IgD-negative memory B cell (primary cell): ENCODE data around the gene MRPL21. TPM values are rescaled to one million over a fixed set of nuclear protein-coding genes. Genes with fewer than 3 reads are reported as not detected.
A peak's percentile ranks its signal among the peaks of the same experiment; 100 is the strongest.

Experiments
- H3K27ac Mint-ChIP-seq, 3 donors: one replicate each; pipeline ENCODE4 v1.8.0; 2020 to 2022; ENCODE audit warnings: mild to moderate bottlenecking in 3 of 3, mixed read lengths in 3 of 3, moderate library complexity in 1 of 3
- H3K27me3 Mint-ChIP-seq: one replicate; pipeline ENCODE4 v1.8.0; 2021; ENCODE audit warnings: mixed read lengths
- H3K36me3 Mint-ChIP-seq: one replicate; pipeline ENCODE4 v1.8.0; 2020; ENCODE audit warnings: mild to moderate bottlenecking, mixed read lengths
- H3K4me1 Mint-ChIP-seq, 3 donors: one replicate each; pipeline ENCODE4 v1.8.0; 2020 to 2022; ENCODE audit warnings: mixed read lengths in 3 of 3, mild to moderate bottlenecking in 1 of 3
- H3K4me3 Mint-ChIP-seq, 4 donors: one replicate each; pipeline ENCODE4 v1.8.0; 2020 to 2022; ENCODE audit warnings: mild to moderate bottlenecking in 4 of 4, mixed read lengths in 4 of 4, moderate library complexity in 3 of 4
- H3K9me3 Mint-ChIP-seq, 3 donors: one replicate each; pipeline ENCODE4 v1.8.0; 2020 to 2021; ENCODE audit warnings: mixed read lengths in 3 of 3, mild to moderate bottlenecking in 1 of 3
- polyA plus RNA-seq: library from polyadenylated mRNA; unstranded; fragments of 300-500 nt; fragmentation: Illumina TruSeq; gene quantifications from one replicate; pipeline ENCODE4 v1.2.3, GENCODE V29; 2021

MRPL21 gene
- polyA plus RNA-seq = 108 TPM

GRCh38 chr11:68903288-68904247 lies at the start of gene MRPL21, which contains the start of gene IGHMBP2:
Gene MRPL21 (minus strand): TSS chr11:68903832. CDS start chr11:68903810, 22 bp downstream.
Gene IGHMBP2 (plus strand): TSS chr11:68903891. CDS start chr11:68903953, 62 bp downstream.
- Mint-ChIP-seq H3K9me3 (no peaks in the 10 kb centered on the region), H3K27me3 (no peaks in the 10 kb centered on the region), H3K27ac (peak within 1 kb of the TSS; percentile 91 to 97 (median 93)), H3K4me3 (peak within 1 kb of the TSS; percentile 95 to 99 (median 97)), H3K4me1 (peaks cover 20 to 34% (median 24%) of the 10 kb centered on the region in 3 donors), H3K36me3 (peaks cover 6% of the 10 kb centered on the region)

- no peaks in the 10 kb centered on the region for H3K9me3 Mint-ChIP-seq
- H3K4me3 Mint-ChIP-seq = no peak overlapping the region
- peak overlapping the region in 1 of 3 donors; percentile 74 for H3K27ac Mint-ChIP-seq
- peaks cover 7% of the 10 kb centered on the region for H3K27me3 Mint-ChIP-seq
- H3K4me1 Mint-ChIP-seq = peaks cover 0 to 3% (median 2%) of the 10 kb centered on the region in 3 donors
- no peaks in the 10 kb centered on the region for H3K36me3 Mint-ChIP-seq
Observed at GRCh38 chr11:68950762-68951161, 47.1 kb upstream of the MRPL21 start.

GRCh38 chr11:68950270-68950669 lies 46.6 kb upstream of the MRPL21 start:
- Mint-ChIP-seq H3K27me3 (peaks cover 5% of the 10 kb centered on the region), H3K9me3 (no peaks in the 10 kb centered on the region), H3K4me3 (no peak overlapping the region), H3K36me3 (no peaks in the 10 kb centered on the region), H3K4me1 (peaks cover 0 to 1% (median 1%) of the 10 kb centered on the region in 3 donors), H3K27ac (no peak overlapping the region)

- Mint-ChIP-seq H3K4me3 (no peak overlapping the region), H3K27ac (no peak overlapping the region), H3K27me3 (no peaks in the 10 kb centered on the region), H3K4me1 (no peaks in the 10 kb centered on the region), H3K36me3 (no peaks in the 10 kb centered on the region), H3K9me3 (no peaks in the 10 kb centered on the region)
Observed at GRCh38 chr11:68948935-68949334, 45.3 kb upstream of the MRPL21 start.

GRCh38 chr11:68948496-68948895 lies 44.9 kb upstream of the MRPL21 start:
- Mint-ChIP-seq H3K9me3 (no peaks in the 10 kb centered on the region), H3K27me3 (no peaks in the 10 kb centered on the region), H3K4me3 (no peak overlapping the region), H3K4me1 (no peaks in the 10 kb centered on the region), H3K27ac (no peak overlapping the region), H3K36me3 (no peaks in the 10 kb centered on the region)

GRCh38 chr11:68947151-68947550 lies 43.5 kb upstream of the MRPL21 start:
- no peaks in the 10 kb centered on the region for H3K36me3 Mint-ChIP-seq

GRCh38 chr11:68946416-68947090 lies 42.9 kb upstream of the MRPL21 start:
- H3K4me1 Mint-ChIP-seq = no peaks in the 10 kb centered on the region
- H3K9me3 Mint-ChIP-seq = no peaks in the 10 kb centered on the region
- no peak overlapping the region for H3K4me3 Mint-ChIP-seq
- no peaks in the 10 kb centered on the region for H3K36me3 Mint-ChIP-seq
- no peak overlapping the region for H3K27ac Mint-ChIP-seq
- no peaks in the 10 kb centered on the region for H3K27me3 Mint-ChIP-seq

More at GRCh38 chr11:68947151-68947550, 43.5 kb upstream of the MRPL21 start:
- Mint-ChIP-seq H3K4me3 (no peak overlapping the region), H3K4me1 (no peaks in the 10 kb centered on the region), H3K9me3 (no peaks in the 10 kb centered on the region), H3K27me3 (no peaks in the 10 kb centered on the region), H3K27ac (no peak overlapping the region)

GRCh38 chr11:68942751-68943271 lies 39.2 kb upstream of the MRPL21 start:
- H3K4me3 Mint-ChIP-seq = no peak overlapping the region
- no peak overlapping the region for H3K27ac Mint-ChIP-seq
- no peaks in the 10 kb centered on the region for H3K9me3 Mint-ChIP-seq
- no peaks in the 10 kb centered on the region for H3K4me1 Mint-ChIP-seq
- no peaks in the 10 kb centered on the region for H3K27me3 Mint-ChIP-seq
- H3K36me3 Mint-ChIP-seq = no peaks in the 10 kb centered on the region

- Mint-ChIP-seq H3K36me3 (no peaks in the 10 kb centered on the region), H3K4me3 (no peak overlapping the region), H3K27me3 (no peaks in the 10 kb centered on the region), H3K9me3 (no peaks in the 10 kb centered on the region), H3K4me1 (no peaks in the 10 kb centered on the region), H3K27ac (peak overlapping the region in 1 of 3 donors; percentile 5)
Observed at GRCh38 chr11:68942095-68942620, 38.5 kb upstream of the MRPL21 start.

- H3K27ac Mint-ChIP-seq = peak overlapping the region in 1 of 3 donors; percentile 5
- no peaks in the 10 kb centered on the region for H3K36me3 Mint-ChIP-seq
- no peak overlapping the region for H3K4me3 Mint-ChIP-seq
- H3K4me1 Mint-ChIP-seq = no peaks in the 10 kb centered on the region
- no peaks in the 10 kb centered on the region for H3K27me3 Mint-ChIP-seq
- H3K9me3 Mint-ChIP-seq = no peaks in the 10 kb centered on the region
Observed at GRCh38 chr11:68941324-68942094, 37.9 kb upstream of the MRPL21 start.

GRCh38 chr11:68940651-68941323 lies 37.2 kb upstream of the MRPL21 start:
- Mint-ChIP-seq H3K9me3 (no peaks in the 10 kb centered on the region), H3K27me3 (no peaks in the 10 kb centered on the region), H3K36me3 (no peaks in the 10 kb centered on the region), H3K27ac (peak overlapping the region in 1 of 3 donors; percentile 31), H3K4me3 (no peak overlapping the region), H3K4me1 (no peaks in the 10 kb centered on the region)

- H3K36me3 Mint-ChIP-seq = no peaks in the 10 kb centered on the region
- H3K27me3 Mint-ChIP-seq = no peaks in the 10 kb centered on the region
- no peaks in the 10 kb centered on the region for H3K4me1 Mint-ChIP-seq
- H3K27ac Mint-ChIP-seq = peak overlapping the region in 1 of 3 donors; percentile 31
- H3K4me3 Mint-ChIP-seq = no peak overlapping the region
- H3K9me3 Mint-ChIP-seq = no peaks in the 10 kb centered on the region
Observed at GRCh38 chr11:68939583-68940555, 36.2 kb upstream of the MRPL21 start.
